Astrocyte (in vitro differentiated cells and primary cell): Measurements from ENCODE around the gene CEP97.

Experiments
- EZH2 ChIP-seq: IDR thresholded peaks from 2 replicates; pipeline ENCODE4 v1.6.1; 2012; ENCODE audit warnings: mild to moderate bottlenecking, low read length, inconsistent platforms; ENCODE audit not compliant: insufficient read depth
- TF ChIP-seq, protein P1 (sequence below): IDR thresholded peaks from 2 replicates; pipeline ENCODE4 v1.5.1; 2011; ENCODE audit warnings: low read depth, mild to moderate bottlenecking, inconsistent platforms, low read length, moderate library complexity; ENCODE audit not compliant: insufficient read depth

DNA sequence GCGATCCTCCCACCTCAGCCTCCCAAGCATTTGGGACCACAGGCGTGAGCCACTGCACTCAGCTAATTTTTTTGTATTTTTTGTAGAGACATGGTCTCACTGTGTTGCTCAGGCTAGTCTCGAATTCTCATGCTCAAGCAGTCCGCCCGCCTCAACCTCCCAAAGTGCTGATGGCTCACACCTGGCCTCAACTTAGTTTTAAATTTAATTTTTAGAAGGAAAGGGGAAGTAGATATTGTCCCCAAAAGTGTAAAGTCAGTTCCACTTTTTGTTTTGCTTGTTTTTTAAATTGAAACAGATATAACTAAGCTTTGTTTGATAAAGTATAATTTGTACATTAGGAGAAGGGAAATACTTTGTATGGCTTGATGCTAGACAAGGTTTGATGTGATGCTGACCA, 93.6 kb downstream of the CEP97 start:
- TF ChIP-seq, protein P1, sequence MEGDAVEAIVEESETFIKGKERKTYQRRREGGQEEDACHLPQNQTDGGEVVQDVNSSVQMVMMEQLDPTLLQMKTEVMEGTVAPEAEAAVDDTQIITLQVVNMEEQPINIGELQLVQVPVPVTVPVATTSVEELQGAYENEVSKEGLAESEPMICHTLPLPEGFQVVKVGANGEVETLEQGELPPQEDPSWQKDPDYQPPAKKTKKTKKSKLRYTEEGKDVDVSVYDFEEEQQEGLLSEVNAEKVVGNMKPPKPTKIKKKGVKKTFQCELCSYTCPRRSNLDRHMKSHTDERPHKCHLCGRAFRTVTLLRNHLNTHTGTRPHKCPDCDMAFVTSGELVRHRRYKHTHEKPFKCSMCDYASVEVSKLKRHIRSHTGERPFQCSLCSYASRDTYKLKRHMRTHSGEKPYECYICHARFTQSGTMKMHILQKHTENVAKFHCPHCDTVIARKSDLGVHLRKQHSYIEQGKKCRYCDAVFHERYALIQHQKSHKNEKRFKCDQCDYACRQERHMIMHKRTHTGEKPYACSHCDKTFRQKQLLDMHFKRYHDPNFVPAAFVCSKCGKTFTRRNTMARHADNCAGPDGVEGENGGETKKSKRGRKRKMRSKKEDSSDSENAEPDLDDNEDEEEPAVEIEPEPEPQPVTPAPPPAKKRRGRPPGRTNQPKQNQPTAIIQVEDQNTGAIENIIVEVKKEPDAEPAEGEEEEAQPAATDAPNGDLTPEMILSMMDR, result no peak
- TF ChIP-seq EZH2, result no peak
